Thyroid gland (tissue), 4 donors: ENCODE measurements around the gene SIAH1.

Source experiments
- CTCF ChIP-seq, 6 experiments: fragments of 200-600 bp in 3 of 6; fragments of 450-650 bp in 3 of 6; sonication (generic) in 3 of 6; IDR thresholded peaks; one replicate each; pipeline ENCODE4 v1.5.1; 2016 to 2019; ENCODE audit warnings: antibody characterized with exemption in 6 of 6, mild to moderate bottlenecking in 2 of 6, inconsistent platforms in 1 of 6, moderate library complexity in 1 of 6
- POLR2A ChIP-seq, 2 donors: fragments of 450-650 bp; IDR thresholded peaks; one replicate each; pipeline ENCODE4 v1.6.1; 2017; ENCODE audit warnings: antibody characterized with exemption in 2 of 2, mild to moderate bottlenecking in 2 of 2, moderate library complexity in 1 of 2

DNA sequence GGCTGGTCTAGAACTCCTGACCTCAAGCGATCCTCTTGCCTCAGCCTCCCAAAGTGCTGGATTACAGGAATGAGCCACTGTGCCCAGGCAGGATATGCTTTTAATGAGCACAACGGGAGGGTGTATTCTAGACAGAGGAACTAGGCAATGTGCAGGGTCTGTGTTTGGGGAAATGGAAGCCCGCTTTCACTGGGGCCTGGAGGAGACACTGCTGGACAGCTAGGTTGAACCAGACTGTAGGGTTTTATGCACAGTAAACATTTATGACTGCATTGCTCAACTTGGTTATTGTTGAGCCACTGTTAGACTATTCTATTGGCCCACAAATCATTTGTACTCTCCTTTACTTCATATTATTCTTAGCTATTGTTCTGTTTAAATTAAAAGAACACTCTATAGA is 10.2 kb upstream of the SIAH1 start:
- TF ChIP-seq POLR2A (IDR thresholded peaks at IDR 0.05), result no peak
- no peak for TF ChIP-seq CTCF (IDR thresholded peaks at IDR 0.05)
